Measurements from ENCODE around the gene TCF4. TPM values are rescaled to one million over a fixed set of nuclear protein-coding genes. Genes with fewer than 3 reads are reported as not detected.

TCF4 gene
- total RNA-seq, 1 experiment from 2014 or later: 93.7 TPM

- H3K9me3 Mint-ChIP-seq (ENCODE audit: unreplicated experiment): no peaks in the 10 kb centered on the region
- Histone ChIP-seq H3K4me3 (ENCODE audit: low read depth, low read length) (no peak overlapping the region), H3K36me3 (ENCODE audit: control insufficient read depth, insufficient read depth, low read length) (no peaks in the 10 kb centered on the region), H3K27me3 (replicated peaks; ENCODE audit: control insufficient read depth, insufficient read depth, low read length) (no peaks in the 10 kb centered on the region), H3K9me3 (no peaks in the 10 kb centered on the region), H3K4me1 (no peaks in the 10 kb centered on the region)
- H3K27ac Mint-ChIP-seq (ENCODE audit: unreplicated experiment): no peak overlapping the region
- TF ChIP-seq, protein P1, sequence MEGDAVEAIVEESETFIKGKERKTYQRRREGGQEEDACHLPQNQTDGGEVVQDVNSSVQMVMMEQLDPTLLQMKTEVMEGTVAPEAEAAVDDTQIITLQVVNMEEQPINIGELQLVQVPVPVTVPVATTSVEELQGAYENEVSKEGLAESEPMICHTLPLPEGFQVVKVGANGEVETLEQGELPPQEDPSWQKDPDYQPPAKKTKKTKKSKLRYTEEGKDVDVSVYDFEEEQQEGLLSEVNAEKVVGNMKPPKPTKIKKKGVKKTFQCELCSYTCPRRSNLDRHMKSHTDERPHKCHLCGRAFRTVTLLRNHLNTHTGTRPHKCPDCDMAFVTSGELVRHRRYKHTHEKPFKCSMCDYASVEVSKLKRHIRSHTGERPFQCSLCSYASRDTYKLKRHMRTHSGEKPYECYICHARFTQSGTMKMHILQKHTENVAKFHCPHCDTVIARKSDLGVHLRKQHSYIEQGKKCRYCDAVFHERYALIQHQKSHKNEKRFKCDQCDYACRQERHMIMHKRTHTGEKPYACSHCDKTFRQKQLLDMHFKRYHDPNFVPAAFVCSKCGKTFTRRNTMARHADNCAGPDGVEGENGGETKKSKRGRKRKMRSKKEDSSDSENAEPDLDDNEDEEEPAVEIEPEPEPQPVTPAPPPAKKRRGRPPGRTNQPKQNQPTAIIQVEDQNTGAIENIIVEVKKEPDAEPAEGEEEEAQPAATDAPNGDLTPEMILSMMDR (IDR thresholded peaks at IDR 0.05; ENCODE audit: insufficient read depth in 1 of 2, low read depth in 1 of 2, low read length in 1 of 2, severe bottlenecking in 1 of 2, unreplicated experiment in 1 of 2): no peak
- ChIA-PET CTCF (no interaction called here), POLR2A (no interaction called here)
- no TSS peak for BruUV-seq (replicated peaks)
- peaks cover 19% of the 10 kb centered on the region for H3K36me3 Mint-ChIP-seq (ENCODE audit: insufficient read depth, unreplicated experiment)
- intact Hi-C loops (cut with micrococcal nuclease; ENCODE audit: unreplicated experiment): no loop called here
- DNase-seq: no peak
- no peaks in the 10 kb centered on the region for H3K27me3 Mint-ChIP-seq (ENCODE audit: insufficient read depth, unreplicated experiment)
- no peak overlapping the region for H3K4me3 Mint-ChIP-seq (ENCODE audit: unreplicated experiment)
- H3K4me1 Mint-ChIP-seq (ENCODE audit: low read depth, unreplicated experiment): no peaks in the 10 kb centered on the region
These were observed 200.6 kb downstream of the TCF4 start for GRCh38 chr18:55387139-55387984.

DNA sequence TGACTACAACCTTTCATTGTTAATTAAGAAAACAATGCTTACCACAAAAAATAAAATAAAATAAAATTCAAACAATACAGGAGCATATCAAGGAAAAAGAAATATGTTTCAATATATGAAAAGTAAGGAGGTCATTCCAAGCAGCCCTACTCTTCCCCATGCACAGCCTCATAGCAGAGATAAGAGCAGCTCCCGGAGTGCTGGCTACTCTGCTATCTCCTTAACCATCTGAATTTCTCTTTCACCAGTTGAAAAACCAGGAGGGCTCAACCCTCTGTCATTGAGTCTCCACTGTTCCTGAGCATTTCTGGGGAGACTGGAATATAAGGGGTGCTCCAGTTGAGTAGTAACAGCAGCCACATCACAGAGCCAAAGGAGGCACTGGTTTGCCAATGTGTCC lies 201.4 kb downstream of the TCF4 start:
- POLR2A ChIA-PET: no interaction called here

GRCh38 chr18:55385770-55386169 lies 202.2 kb downstream of the TCF4 start:
- Mint-ChIP-seq H3K9me3 (ENCODE audit: unreplicated experiment) (no peaks in the 10 kb centered on the region), H3K36me3 (ENCODE audit: insufficient read depth, unreplicated experiment) (peaks cover 19% of the 10 kb centered on the region)
- DNase-seq: no peak

More for the DNA sequence above, 201.4 kb downstream of the TCF4 start:
- TF ChIP-seq, protein P1 (IDR thresholded peaks at IDR 0.05; ENCODE audit: insufficient read depth in 1 of 2, low read depth in 1 of 2, low read length in 1 of 2, severe bottlenecking in 1 of 2, unreplicated experiment in 1 of 2): no peak
- Histone ChIP-seq H3K27me3 (replicated peaks; ENCODE audit: control insufficient read depth, insufficient read depth, low read length) (no peaks in the 10 kb centered on the region), H3K36me3 (ENCODE audit: control insufficient read depth, insufficient read depth, low read length) (no peaks in the 10 kb centered on the region), H3K4me1 (no peaks in the 10 kb centered on the region), H3K9me3 (no peaks in the 10 kb centered on the region), H3K4me3 (ENCODE audit: low read depth, low read length) (no peak overlapping the region)
- Mint-ChIP-seq H3K4me3 (ENCODE audit: unreplicated experiment) (no peak overlapping the region), H3K36me3 (ENCODE audit: insufficient read depth, unreplicated experiment) (peaks cover 19% of the 10 kb centered on the region), H3K27ac (ENCODE audit: unreplicated experiment) (no peak overlapping the region), H3K9me3 (ENCODE audit: unreplicated experiment) (no peaks in the 10 kb centered on the region), H3K4me1 (ENCODE audit: low read depth, unreplicated experiment) (no peaks in the 10 kb centered on the region), H3K27me3 (ENCODE audit: insufficient read depth, unreplicated experiment) (no peaks in the 10 kb centered on the region)
- CTCF ChIA-PET: no interaction called here
- BruUV-seq (replicated peaks): no TSS peak
- no peak for DNase-seq
- intact Hi-C loops (cut with micrococcal nuclease; ENCODE audit: unreplicated experiment): no loop called here

More at GRCh38 chr18:55385770-55386169, 202.2 kb downstream of the TCF4 start:
- POLR2A ChIA-PET: no interaction called here
- Histone ChIP-seq H3K9me3 (no peaks in the 10 kb centered on the region), H3K27me3 (replicated peaks; ENCODE audit: control insufficient read depth, insufficient read depth, low read length) (no peaks in the 10 kb centered on the region), H3K4me3 (ENCODE audit: low read depth, low read length) (no peak overlapping the region), H3K36me3 (ENCODE audit: control insufficient read depth, insufficient read depth, low read length) (no peaks in the 10 kb centered on the region), H3K4me1 (no peaks in the 10 kb centered on the region)
- intact Hi-C loops (cut with micrococcal nuclease; ENCODE audit: unreplicated experiment): no loop called here
- no peaks in the 10 kb centered on the region for H3K27me3 Mint-ChIP-seq (ENCODE audit: insufficient read depth, unreplicated experiment)
- no TSS peak for BruUV-seq (replicated peaks)
- CTCF ChIA-PET: interaction anchor here (0.5 kb wide), 1 partner anchor 57 kb away, joined by 3 read pairs; no protein-coding TSS in a partner anchor
- H3K4me3 Mint-ChIP-seq (ENCODE audit: unreplicated experiment): no peak overlapping the region
- H3K27ac Mint-ChIP-seq (ENCODE audit: unreplicated experiment): no peak overlapping the region
- no peaks in the 10 kb centered on the region for H3K4me1 Mint-ChIP-seq (ENCODE audit: low read depth, unreplicated experiment)
- TF ChIP-seq, protein P1 (IDR thresholded peaks at IDR 0.05; ENCODE audit: insufficient read depth in 1 of 2, low read depth in 1 of 2, low read length in 1 of 2, severe bottlenecking in 1 of 2, unreplicated experiment in 1 of 2): no peak

Measured in Caco-2 (cell line).